Stomach (tissue), 9 donors: ENCODE data around the gene RELN. TPM values are rescaled to one million over a fixed set of nuclear protein-coding genes. Genes with fewer than 3 reads are reported as not detected.

Experiments used
- DNase-seq, 2 donors: peaks; one replicate each; pipeline versions ENCODE4 v3.0.0 to v3.0.0-alpha.2; 2013 to 2019
- H3K27ac ChIP-seq, 5 donors: fragments of 200-600 bp in 4 of 5; sonication (generic) in 4 of 5; one replicate each; pipeline ENCODE4 v1.5.1; 2013 to 2019; ENCODE audit warnings: mild to moderate bottlenecking in 1 of 5, moderate library complexity in 1 of 5
- H3K27me3 ChIP-seq, 3 donors: fragments of 200-600 bp; sonication (generic); one replicate each; pipeline ENCODE4 v1.5.1; 2017 to 2019; ENCODE audit warnings: mixed run types in 1 of 3
- H3K36me3 ChIP-seq, 4 donors: fragments of 200-600 bp; sonication (generic); 1 replicate in 3 of 4; 2 replicates in 1 of 4; pipeline ENCODE4 v1.5.1; 2016 to 2019
- H3K4me1 ChIP-seq, 4 donors: fragments of 200-600 bp; sonication (generic); one replicate each; pipeline ENCODE4 v1.5.1; 2016 to 2019
- H3K4me3 ChIP-seq, 4 donors: fragments of 200-600 bp; sonication (generic) in 3 of 4; one replicate each; pipeline ENCODE4 v1.5.1; 2016 to 2019; ENCODE audit warnings: mild to moderate bottlenecking in 1 of 4
- H3K9me3 ChIP-seq, 4 donors: fragments of 200-600 bp; sonication (generic); one replicate each; pipeline ENCODE4 v1.5.1; 2016 to 2019
- CTCF ChIP-seq, 7 experiments: fragments of 450-650 bp in 4 of 7; fragments of 200-600 bp in 3 of 7; sonication (generic) in 3 of 7; IDR thresholded peaks; one replicate each; pipeline ENCODE4 v1.5.1; 2016 to 2019; ENCODE audit warnings: antibody characterized with exemption in 7 of 7, control low read depth in 2 of 7, mild to moderate bottlenecking in 1 of 7
- EP300 ChIP-seq: sonication (generic); formaldehyde crosslinking; IDR thresholded peaks from one replicate; pipeline ENCODE4 v1.6.1; 2017; ENCODE audit warnings: antibody characterized with exemption
- POLR2A ChIP-seq, 4 donors: fragments of 450-650 bp; IDR thresholded peaks; one replicate each; pipeline ENCODE4 v1.6.1; 2016; ENCODE audit warnings: antibody characterized with exemption in 4 of 4, control low read depth in 2 of 4, mild to moderate bottlenecking in 1 of 4, moderate library complexity in 1 of 4
- POLR2AphosphoS5 ChIP-seq, 3 donors: sonication (generic); formaldehyde crosslinking; IDR thresholded peaks; one replicate each; pipeline ENCODE4 v1.6.1; 2016; ENCODE audit warnings: antibody characterized with exemption in 3 of 3
- WGBS, 5 donors: extraction: QIAGEN DNeasy Blood & Tissue Kit in 3 of 5; methylation state at CpG; one replicate each; pipeline versions ENCODE4 v1.1.5 to v1.1.7; 2013 to 2018; 5-methylcytosine and 5-hydroxymethylcytosine counted together
- intact Hi-C: fragments of 100-400 bp; cut with DNase I; formaldehyde crosslinking; loops from one replicate; pipeline ENCODE4 v1.15.1; 2023; ENCODE audit warnings: low total_unique reads
- polyA plus RNA-seq, 3 donors: library from polyadenylated mRNA; stranded (reverse); fragments of 200-250 nt; gene quantifications; one replicate each; pipeline ENCODE4 v1.2.3, GENCODE V29; 2013
- total RNA-seq, 5 donors: library from RNA; depleted of rRNA; stranded (reverse); fragments of >200 nt; gene quantifications; one replicate each; pipeline versions ENCODE4 v1.1.0 to v1.2.3, GENCODE V29; 2014 to 2016
- donor health status: healthy with polysubstance abuse.
- donor health status: Bipolar disorder and iron deficiency.
- donor health status: healthy.

RELN gene
- total and polyA plus RNA-seq, 8 donors, result 0.19 to 14.3 (median 2.2) TPM

DNA sequence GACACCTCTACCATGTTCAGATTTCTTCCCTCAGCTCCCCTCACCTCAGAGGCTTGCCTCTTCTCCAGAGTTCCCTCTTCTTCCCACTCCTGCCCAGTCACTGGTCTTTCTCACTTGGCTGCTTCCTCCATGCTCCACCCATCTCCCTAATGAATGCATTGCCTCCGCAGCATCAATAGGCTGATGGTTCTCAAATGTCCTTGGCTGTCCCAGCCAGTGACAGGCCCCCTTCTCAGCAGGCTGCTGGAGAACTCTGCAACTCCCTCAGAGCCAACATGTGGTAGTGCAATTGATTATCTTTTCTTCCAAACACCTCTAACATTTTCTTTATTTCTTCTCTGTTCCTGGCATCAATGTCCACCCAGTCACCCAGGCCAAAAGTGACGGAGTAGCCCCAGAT is 218.2 kb downstream of the RELN start:
- Histone ChIP-seq H3K9me3 (no peaks in the 10 kb centered on the region), H3K27ac (no peak overlapping the region), H3K4me1 (no peaks in the 10 kb centered on the region), H3K4me3 (no peak overlapping the region), H3K36me3 (no peaks in the 10 kb centered on the region), H3K27me3 (no peaks in the 10 kb centered on the region)
- 71 to 84% (median 76%) methylated on average over 2 of the region's 2 CpGs for WGBS, 5 donors
- DNase-seq, result no peak
- intact Hi-C loops, result no loop called here
- TF ChIP-seq EP300 (no peak), POLR2AphosphoS5 (IDR thresholded peaks at IDR 0.05) (no peak), POLR2A (IDR thresholded peaks at IDR 0.05) (no peak), CTCF (IDR thresholded peaks at IDR 0.05) (no peak)

DNA sequence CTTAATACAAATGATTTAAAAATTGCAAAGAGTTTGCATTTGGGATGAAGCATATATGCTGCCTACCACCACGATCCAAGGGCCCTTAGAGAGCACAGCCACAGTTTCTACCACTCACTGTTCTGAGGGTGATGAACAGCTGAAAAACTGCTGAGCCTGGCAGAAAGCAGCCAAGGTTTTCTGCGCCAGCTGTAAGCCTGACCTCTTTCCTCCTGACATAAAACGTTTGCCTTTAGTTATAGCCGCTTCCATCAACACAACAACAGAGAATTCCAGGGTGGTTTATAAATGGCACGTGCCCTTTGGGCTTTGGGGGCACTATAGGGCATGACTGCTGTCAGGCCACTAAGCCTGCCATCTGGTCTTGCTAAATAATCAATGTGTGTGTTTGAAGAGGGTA is 222.8 kb downstream of the RELN start:
- no peaks in the 10 kb centered on the region for H3K9me3 ChIP-seq
- intact Hi-C loops, result no loop called here
- no peaks in the 10 kb centered on the region for H3K36me3 ChIP-seq
- H3K4me3 ChIP-seq, result no peak overlapping the region
- no peaks in the 10 kb centered on the region for H3K27me3 ChIP-seq
- no peaks in the 10 kb centered on the region for H3K4me1 ChIP-seq
- no peak overlapping the region for H3K27ac ChIP-seq
- peak in 1 of 2 donors; percentile 14 for DNase-seq
- TF ChIP-seq EP300, result no peak
- no peak for TF ChIP-seq POLR2AphosphoS5 (IDR thresholded peaks at IDR 0.05)
- TF ChIP-seq POLR2A (IDR thresholded peaks at IDR 0.05), result no peak
- no peak for TF ChIP-seq CTCF (IDR thresholded peaks at IDR 0.05)
- WGBS, 5 donors, result 36 to 65% (median 50%) methylated on average over 5 of the region's 5 CpGs

GRCh38 chr7:103765901-103766300 is 223.6 kb downstream of the RELN start:
- Histone ChIP-seq H3K9me3 (no peaks in the 10 kb centered on the region), H3K27me3 (no peaks in the 10 kb centered on the region), H3K4me3 (no peak overlapping the region), H3K27ac (no peak overlapping the region), H3K36me3 (no peaks in the 10 kb centered on the region), H3K4me1 (no peaks in the 10 kb centered on the region)
- TF ChIP-seq POLR2AphosphoS5 (IDR thresholded peaks at IDR 0.05) (no peak), POLR2A (IDR thresholded peaks at IDR 0.05) (no peak), EP300 (no peak), CTCF (IDR thresholded peaks at IDR 0.05) (no peak)
- no peak for DNase-seq
- intact Hi-C loops, result no loop called here
- WGBS, 5 donors, result 47 to 57% (median 48%) methylated on average over 3 of the region's 3 CpGs

GRCh38 chr7:103764901-103765300 is 224.6 kb downstream of the RELN start:
- Histone ChIP-seq H3K4me1 (no peaks in the 10 kb centered on the region), H3K27me3 (no peaks in the 10 kb centered on the region), H3K36me3 (no peaks in the 10 kb centered on the region), H3K9me3 (no peaks in the 10 kb centered on the region), H3K4me3 (no peak overlapping the region), H3K27ac (no peak overlapping the region)
- no peak for DNase-seq
- 86 to 90% (median 88%) methylated on average over 8 of the region's 8 CpGs for WGBS, 5 donors
- intact Hi-C loops, result no loop called here
- TF ChIP-seq POLR2A (IDR thresholded peaks at IDR 0.05) (no peak), POLR2AphosphoS5 (IDR thresholded peaks at IDR 0.05) (no peak), CTCF (IDR thresholded peaks at IDR 0.05) (no peak), EP300 (no peak)
